NOMO-1 treated with DMSO at 0.1 percent for 48 hours (cell line): ENCODE data around the gene PTPRJ.
"Not testable (repeated sequence)": the region's sequence is repeated elsewhere in the genome, so short reads cannot be mapped to it uniquely, and the experiment has no call there.

ENCODE experiments used
- DNase-seq: peaks from one replicate; lab custom pipeline; 2025; ENCODE audit not compliant: unreplicated experiment; lab: John Stamatoyannopoulos, UW

The PTPRJ gene

DNA sequence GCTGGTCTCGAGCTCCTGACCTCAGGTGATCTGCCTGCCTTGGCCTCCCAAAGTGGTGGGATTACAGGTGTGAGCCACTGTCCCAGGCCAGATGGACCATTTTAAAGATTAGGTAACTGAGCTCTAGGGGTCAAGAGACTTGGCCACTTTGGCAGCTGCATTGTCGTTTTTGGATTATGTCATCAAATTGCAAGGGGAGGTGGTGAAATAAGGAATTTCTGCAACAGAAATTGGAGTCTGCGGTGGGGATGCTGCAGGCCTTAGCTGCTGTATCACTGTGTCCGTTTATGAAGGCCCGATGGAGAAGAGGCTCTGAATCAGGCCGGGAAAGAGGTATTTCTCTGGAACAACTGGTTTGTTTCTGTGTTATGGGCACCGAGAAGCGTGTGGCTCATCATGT is 34.6 kb downstream of the PTPRJ start:
- DNase-seq, result peak; percentile 58

DNA sequence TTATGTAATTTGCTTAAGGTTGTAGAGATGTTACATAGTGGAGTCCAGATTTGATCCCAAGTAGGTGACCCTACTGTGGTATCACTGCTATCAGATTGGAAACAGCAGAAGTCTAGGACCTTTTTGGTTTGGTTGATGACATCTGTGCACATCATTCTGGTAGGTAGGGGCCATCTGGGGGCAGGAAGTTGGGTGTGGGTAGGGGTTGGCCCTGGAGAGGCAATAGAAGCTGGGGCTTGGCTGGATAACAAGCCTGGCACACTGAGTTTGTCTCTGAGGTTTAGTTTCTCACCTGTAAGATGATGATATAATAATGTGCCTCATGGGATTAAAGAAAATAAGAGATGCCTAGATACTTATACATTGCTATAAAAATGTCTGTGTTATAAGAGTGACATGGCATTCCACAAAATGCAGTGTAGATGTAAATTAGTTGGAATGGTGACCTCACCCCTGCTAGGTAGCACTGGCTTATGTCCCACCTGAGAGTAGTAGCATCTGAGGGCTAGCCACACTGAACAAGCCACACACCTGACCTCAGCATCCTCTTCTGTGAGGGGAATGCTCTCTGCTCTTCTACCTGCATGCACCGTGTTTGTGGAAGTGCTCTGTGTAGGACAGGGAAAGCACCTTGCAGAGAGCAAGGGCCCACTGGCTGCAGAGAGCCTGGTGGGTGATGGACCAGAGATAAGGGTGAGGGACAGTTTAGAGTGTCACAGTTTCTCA is 36.9 kb downstream of the PTPRJ start:
- no peak for DNase-seq

DNA sequence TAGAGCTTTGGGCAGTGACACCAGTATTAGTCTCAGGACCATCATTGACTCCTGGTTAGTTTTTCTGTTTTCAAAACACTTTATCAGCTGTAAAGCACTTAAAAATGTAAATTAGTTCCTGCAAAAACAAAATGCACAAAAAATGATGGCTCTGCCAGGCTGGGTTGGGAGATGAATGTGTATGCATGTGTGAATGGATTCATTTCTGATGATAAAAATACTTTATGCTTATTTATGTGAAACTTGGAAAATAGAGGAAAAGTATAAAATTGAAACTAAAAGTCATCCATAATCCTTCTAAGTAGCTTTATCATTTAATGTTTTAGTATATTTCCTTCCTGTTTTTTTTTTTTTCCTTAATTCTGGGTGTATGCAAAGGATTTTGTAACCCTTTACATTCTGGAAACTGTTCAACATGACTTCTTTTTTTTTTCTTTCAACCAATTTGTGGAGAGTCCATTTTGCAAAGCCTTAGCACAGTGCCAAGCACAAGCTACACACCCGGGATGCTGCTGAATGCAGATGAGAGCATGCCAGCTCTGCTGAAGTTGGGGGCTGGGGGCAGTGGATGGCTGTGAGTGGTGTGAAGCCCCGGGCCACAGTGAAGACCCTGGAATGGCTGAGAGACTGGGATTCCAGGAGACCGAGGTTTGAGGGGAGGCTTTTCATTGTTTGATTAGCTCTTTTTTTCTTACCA is 37.6 kb downstream of the PTPRJ start:
- no peak for DNase-seq

DNA sequence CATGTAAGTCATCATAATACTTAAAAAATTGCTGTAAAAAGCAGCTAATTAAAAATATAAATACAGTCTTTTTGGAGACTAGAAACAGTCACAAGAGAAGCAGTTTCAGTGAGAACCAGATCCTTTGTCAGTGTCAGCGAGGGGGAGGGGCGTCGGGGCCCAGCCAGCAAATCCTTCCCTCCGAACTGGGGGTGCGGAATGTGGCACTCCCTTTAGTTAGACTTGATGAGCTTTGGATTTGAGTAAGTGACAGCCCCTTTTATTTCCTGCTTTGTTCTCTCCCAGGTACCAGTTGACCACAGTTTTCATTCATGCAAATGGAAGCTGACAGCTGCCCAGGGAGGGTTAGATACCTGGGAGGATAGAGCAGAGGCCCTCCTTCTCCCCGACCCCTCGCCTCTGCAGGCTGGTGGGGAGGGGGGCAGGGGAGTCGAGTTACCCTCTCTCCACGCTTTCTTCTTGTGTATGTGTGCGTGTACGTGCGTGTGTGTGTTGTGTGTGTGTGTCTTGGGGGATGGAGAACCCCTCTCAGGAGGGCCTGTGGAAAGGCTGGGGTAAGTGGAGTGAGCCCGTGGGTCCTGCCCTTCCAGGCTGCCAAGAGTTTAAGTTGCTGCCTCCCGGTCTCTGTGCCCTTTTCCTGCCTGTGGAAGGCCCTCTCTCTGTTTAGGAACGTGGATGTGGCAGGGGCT is 38.3 kb downstream of the PTPRJ start:
- no peak for DNase-seq

- DNase-seq, result peak; percentile 64
These were observed 38.8 kb downstream of the PTPRJ start for GRCh38 chr11:48019217-48019584.

DNA sequence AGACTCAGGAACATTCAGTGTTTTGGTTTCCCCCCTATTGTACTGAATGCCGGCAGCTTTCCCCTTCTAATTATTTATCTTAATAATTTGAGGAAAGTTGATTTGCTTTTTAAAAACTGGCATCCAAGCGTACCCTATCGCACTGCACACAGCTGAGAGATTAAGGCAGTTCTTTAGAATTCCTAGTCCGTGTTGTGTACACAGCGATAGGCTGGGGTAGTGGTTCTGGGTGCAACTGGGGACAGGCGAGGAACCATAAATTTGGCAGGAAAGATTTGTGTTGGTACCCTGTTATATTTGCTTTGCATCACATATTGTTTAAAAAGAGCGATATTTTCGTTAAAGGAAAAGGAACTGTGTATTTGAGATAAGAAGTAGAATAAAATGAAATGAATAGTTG is 39.2 kb downstream of the PTPRJ start:
- no peak for DNase-seq

DNA sequence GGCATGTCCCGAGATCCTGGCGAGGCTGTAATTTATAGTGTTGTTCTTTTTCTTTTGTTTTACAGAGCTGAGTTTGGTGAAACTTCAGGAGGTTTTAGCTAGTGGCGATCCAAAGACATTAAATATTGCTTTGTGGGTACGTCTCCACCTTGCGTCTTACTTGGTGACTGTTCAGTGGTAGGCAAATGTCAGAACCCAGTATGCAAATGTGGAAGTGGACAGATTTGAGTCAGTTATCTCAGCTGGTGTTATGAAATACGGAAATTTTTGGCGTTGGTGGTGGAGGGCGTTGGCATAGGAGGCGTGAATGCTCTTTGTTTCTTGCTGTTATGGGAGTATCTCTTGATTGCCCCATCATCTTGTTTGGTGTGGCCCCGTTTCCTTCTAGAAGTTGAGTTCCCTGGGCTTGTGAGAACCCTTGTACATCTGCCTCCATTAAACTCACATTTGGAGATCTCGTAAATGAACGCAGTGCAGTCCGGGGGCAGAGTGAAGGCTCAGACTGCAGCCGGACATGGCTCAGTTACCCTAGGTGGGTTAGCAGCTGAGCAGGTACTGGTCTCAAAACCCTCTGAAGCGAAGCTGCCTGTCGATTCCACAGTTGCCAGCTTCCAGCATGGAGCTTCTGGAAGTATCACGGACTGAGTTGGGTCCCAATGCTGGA is 39.9 kb downstream of the PTPRJ start:
- DNase-seq, result peak; percentile 99

GRCh38 chr11:48021201-48021820 is 41.0 kb downstream of the PTPRJ start:
- not testable (repeated sequence) for DNase-seq

- no peak for DNase-seq
These were observed 42.1 kb downstream of the PTPRJ start for GRCh38 chr11:48022445-48022844.

DNA sequence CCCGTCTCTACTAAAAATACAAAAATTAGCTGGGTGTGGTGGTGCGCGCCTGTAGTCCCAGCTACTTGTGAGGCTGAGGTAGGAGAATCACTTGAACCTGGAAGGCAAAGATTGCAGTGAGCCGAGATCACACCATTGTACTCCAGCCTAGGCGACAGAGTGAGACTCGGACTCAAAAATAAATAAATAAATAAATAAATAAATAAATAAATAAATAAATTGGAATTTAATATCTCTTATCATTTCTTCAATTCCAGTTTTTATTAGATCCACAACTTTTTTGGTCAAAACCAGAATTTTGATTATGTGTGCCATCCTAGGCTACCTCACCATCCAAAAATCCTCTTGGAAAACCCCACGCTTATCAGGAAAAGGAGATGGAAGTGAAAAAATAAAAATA is 43.2 kb downstream of the PTPRJ start:
- DNase-seq, result not testable (repeated sequence)

DNA sequence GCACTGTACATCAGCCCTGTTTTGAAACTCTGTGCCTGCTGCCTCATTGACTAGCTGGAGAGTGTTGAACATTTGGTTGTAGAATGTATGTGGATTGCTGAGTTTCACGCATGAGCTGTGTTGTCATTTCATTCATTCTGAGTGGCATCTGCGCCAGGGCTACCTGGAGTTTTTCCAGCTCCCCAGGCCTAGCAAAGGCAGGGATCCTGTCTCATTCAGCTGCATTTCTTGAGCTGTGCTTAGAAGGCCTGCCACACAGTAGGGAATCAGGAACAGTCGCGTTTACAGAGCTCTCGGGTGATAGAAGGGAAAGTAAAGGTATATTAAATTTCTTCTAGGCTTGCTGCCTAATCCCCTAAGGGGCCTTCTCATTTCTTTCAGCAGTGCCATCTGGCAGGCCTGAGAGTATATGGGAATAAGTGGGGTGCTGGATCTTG is 44.3 kb downstream of the PTPRJ start:
- DNase-seq, result no peak

DNA sequence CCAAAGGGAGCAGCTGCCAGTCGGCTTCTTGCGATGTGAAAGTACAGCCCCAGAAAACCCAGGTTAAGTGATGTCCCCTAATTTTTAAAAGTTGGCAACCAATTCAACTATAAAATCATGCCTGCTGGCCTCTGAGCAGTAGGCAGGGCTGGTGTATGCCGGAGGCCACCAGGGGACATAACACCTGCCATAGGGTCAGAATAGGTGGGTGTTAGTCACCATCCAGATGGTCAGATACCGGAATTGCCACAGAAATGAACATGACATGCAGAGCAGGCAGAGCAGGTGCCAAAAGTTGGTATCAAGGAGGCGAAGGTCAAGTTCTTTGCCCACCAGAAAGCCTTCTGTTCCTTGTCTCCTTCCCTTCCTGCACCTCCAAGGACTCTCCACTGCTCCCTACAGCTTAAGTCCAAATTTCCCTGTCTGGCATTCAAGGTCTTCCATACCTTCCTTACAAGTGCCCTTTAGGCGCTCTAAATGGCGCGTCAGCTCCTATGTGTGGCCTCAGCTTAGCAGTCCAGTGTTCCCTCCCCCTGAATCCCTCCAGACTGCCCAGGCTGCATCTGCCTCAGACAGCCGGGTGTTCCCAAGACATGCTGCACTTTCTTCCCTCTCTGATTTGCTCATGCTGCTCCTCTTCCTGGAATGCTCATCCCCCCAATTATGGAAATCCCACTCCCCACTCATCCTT is 45.1 kb downstream of the PTPRJ start:
- DNase-seq, result no peak

DNA sequence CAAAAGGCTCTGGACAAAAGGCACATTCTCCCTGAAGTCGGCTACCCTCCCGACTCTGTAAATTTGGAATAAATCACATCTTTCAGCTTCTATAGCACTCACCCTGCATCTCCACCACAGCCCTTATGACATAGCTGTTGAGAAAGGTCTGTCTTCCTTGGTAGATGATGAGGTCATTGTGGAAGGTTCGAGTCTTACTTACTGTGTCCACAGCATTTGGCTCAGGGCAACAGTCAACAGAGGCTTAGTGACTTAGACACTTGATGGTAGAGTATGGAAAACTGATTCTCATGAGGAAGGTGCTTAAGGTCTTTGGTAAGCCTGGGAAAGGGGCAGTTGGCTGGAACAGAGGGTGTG is 45.6 kb downstream of the PTPRJ start:
- no peak for DNase-seq

- no peak for DNase-seq
These were observed 48.7 kb downstream of the PTPRJ start for GRCh38 chr11:48028914-48029680.

DNA sequence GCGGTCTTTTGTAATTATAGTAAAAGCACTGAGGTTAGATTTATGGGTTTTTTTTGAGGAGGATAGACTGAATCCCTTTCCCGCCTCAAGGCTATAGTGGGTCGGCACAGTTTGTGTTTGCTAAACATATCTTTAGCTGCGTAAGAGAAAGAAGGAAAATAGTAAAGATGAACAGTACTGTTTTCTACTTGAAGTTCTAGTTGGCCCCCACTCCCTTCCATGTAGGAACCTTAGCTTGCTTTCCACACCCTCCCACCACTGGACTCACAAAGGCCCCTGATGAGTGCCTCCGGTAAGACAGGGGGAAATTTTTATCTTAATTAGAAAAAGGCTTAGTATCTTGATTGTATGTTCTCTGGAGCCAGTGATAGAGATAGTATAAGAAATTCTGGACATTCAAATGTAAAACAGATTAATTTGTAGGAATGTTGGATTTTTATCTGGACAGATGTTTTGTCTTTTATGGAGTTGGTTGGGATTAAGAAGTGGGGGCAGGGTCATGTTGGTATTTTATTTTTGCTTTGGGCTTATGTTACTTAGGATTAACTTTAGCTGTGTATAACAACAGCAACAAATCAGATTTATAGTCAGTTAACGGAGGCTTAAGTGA is 49.4 kb downstream of the PTPRJ start:
- DNase-seq, result no peak

- peak; percentile 66 for DNase-seq
These were observed 51.2 kb downstream of the PTPRJ start for GRCh38 chr11:48031602-48032001.

DNA sequence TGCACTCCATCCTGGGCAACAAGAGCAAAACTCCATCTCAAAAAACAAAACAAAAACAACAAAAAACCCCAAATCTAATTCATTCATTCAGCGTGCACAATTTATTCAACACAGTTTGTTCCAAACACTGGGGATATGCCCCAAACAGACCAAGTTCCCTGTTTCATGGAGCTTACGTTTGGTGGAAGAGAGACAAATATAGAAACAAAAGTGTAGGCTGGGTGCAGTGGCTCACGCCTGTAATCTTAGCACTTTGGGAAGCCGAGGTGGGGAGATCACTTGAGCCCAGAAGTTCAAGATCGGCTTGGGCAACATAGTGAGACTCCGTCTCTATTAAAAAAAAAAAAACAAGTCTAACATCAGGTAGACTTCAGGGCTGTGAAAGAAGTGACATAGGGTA is 52.4 kb downstream of the PTPRJ start:
- no peak for DNase-seq

GRCh38 chr11:48033918-48034341 is 53.6 kb downstream of the PTPRJ start:
- DNase-seq, result peak; percentile 66
